ENCODE data around the gene TMEM62.
"Not testable (repeated sequence)": the region's sequence is repeated elsewhere in the genome, so short reads cannot be mapped to it uniquely, and the experiment has no call there.

The TMEM62 gene

DNA sequence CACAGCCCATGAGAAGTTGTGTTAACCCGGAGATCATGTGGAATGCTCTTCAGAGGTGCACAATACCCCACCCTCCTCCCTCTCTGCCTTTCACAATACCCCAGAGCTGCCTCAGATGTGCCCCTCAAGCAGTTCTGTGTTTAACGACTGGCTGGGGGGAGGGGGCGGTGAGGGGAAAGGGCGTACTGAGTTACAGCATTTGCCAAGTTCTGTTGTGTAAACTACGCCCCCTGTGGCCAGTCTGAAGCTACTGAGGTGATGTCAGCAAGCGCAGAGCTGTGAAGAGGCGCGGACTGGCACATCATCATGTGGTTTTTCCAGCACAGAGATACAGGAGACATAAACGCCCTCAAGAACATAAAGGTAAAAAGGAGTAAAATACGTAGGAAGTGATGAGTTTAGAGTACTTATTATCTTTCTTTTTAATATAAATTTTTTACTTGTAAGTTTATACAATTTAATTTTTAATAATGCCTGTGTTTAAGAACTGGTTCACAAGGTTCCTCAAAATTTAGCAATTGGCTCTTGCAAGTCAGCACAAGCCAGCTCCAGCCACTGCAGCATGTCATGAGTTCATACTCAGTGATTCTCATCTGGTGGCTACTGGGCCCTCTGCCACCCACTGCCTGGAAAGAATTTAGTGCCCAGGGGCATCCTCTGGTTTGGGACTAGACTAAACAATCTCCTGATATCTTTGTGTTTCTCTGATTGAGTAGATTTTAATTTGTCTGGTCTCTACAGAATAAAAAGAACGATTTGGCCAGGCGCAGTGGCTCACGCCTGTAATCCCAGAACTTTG lies 85.7 kb downstream of the TMEM62 start:
- H3K36me3 ChIP-seq (ENCODE audit: control insufficient read depth in 4 of 4, insufficient read depth in 4 of 4, low read length in 3 of 4), result no peaks in the 10 kb centered on the region
- peak; percentile 33 to 75 (median 68) for DNase-seq
- CTCF ChIA-PET, result interaction anchor here (0.7 to 2.0 kb wide), 8 partner anchors 8 to 57 kb away, joined by 3 to 6 read pairs (median 4); no protein-coding TSS in a partner anchor
- H3K4me1 ChIP-seq (ENCODE audit: control extremely low read depth in 1 of 4, control insufficient read depth in 4 of 4, insufficient read depth in 4 of 4, low read length in 3 of 4), result peaks cover 0 to 10% (median 2%) of the 10 kb centered on the region in 4 experiments
- 52% methylated on average over 6 of the region's 13 CpGs for WGBS (ENCODE audit: insufficient coverage)
- H3K27ac ChIP-seq (ENCODE audit: insufficient read depth in 1 of 2, low read depth in 1 of 2, low read length in 2 of 2, poor library complexity in 1 of 2, severe bottlenecking in 2 of 2), result no peak overlapping the region
- no peak overlapping the region for H3K4me3 ChIP-seq (ENCODE audit: control insufficient read depth in 1 of 7, extremely low read depth in 1 of 7, insufficient read depth in 4 of 7, low read depth in 2 of 7, low read length in 6 of 7)
- H3K9me3 ChIP-seq (ENCODE audit: control extremely low read depth in 1 of 5, control insufficient read depth in 4 of 5, insufficient read depth in 2 of 5, low read depth in 1 of 5, low read length in 4 of 5), result no peaks in the 10 kb centered on the region
- POLR2A ChIA-PET, result interaction anchor here (1.6 kb wide), 1 partner anchor 11 kb away, joined by 4 read pairs; no protein-coding TSS in a partner anchor
- no peaks in the 10 kb centered on the region for H3K27me3 ChIP-seq (replicated peaks in 2 of 5; ENCODE audit: control insufficient read depth in 4 of 5, insufficient read depth in 5 of 5, low read length in 4 of 5)

GRCh38 chr15:43219929-43220928 lies 86.8 kb downstream of the TMEM62 start:
- H3K27me3 ChIP-seq (replicated peaks in 2 of 5; ENCODE audit: control insufficient read depth in 4 of 5, insufficient read depth in 5 of 5, low read length in 4 of 5), result no peaks in the 10 kb centered on the region
- CTCF ChIA-PET, result interaction anchor here (0.7 to 2.0 kb wide), 9 partner anchors 8 to 66 kb away, joined by 3 to 8 read pairs (median 3); no protein-coding TSS in a partner anchor
- no peaks in the 10 kb centered on the region for H3K36me3 ChIP-seq (ENCODE audit: control insufficient read depth in 4 of 4, insufficient read depth in 4 of 4, low read length in 3 of 4)
- WGBS (ENCODE audit: insufficient coverage), result 91% methylated on average over 10 of the region's 16 CpGs
- no peak overlapping the region for H3K4me3 ChIP-seq (ENCODE audit: control insufficient read depth in 1 of 7, extremely low read depth in 1 of 7, insufficient read depth in 4 of 7, low read depth in 2 of 7, low read length in 6 of 7)
- no peak for DNase-seq
- H3K4me1 ChIP-seq (ENCODE audit: control extremely low read depth in 1 of 4, control insufficient read depth in 4 of 4, insufficient read depth in 4 of 4, low read length in 3 of 4), result peaks cover 0 to 11% (median 2%) of the 10 kb centered on the region in 4 experiments
- H3K27ac ChIP-seq (ENCODE audit: insufficient read depth in 1 of 2, low read depth in 1 of 2, low read length in 2 of 2, poor library complexity in 1 of 2, severe bottlenecking in 2 of 2), result no peak overlapping the region
- H3K9me3 ChIP-seq (ENCODE audit: control extremely low read depth in 1 of 5, control insufficient read depth in 4 of 5, insufficient read depth in 2 of 5, low read depth in 1 of 5, low read length in 4 of 5), result no peaks in the 10 kb centered on the region
- POLR2A ChIA-PET, result interaction anchor here (0.6 to 1.6 kb wide), 2 partner anchors 12 to 48 kb away, joined by 4 to 6 read pairs; no protein-coding TSS in a partner anchor

DNA sequence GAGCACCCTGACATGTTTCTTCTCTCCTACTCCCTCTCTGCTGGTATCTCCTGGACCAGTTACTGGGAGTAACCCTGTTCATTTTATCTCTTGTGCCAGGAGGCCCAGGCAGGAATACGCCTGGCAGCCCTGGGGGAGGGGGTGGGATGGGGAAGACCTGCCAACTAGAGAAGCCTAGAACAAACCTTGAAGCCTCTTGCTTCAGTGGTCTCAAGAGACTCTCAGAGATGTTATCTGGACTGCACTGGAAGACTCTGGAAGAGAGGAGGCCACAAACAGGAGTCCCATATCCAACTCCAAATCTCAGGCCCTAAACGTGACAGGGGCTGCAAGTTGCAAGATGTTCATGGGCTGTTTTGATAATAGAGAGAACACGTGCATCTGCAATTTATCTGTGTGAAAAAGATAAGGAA lies 87.6 kb downstream of the TMEM62 start, which contains the start of gene EPB42:
Gene EPB42 (minus strand): TSS at position 28 of the 413 bp plus-strand sequence. CDS start 193 bp downstream, outside the sequence.
- DNase-seq, result peak; percentile 47 to 82 (median 64)
- Histone ChIP-seq H3K4me1 (ENCODE audit: control extremely low read depth in 1 of 4, control insufficient read depth in 4 of 4, insufficient read depth in 4 of 4, low read length in 3 of 4) (peaks cover 0 to 15% (median 3%) of the 10 kb centered on the region in 4 experiments), H3K36me3 (ENCODE audit: control insufficient read depth in 4 of 4, insufficient read depth in 4 of 4, low read length in 3 of 4) (no peaks in the 10 kb centered on the region), H3K27me3 (replicated peaks in 2 of 5; ENCODE audit: control insufficient read depth in 4 of 5, insufficient read depth in 5 of 5, low read length in 4 of 5) (no peaks in the 10 kb centered on the region), H3K4me3 (ENCODE audit: control insufficient read depth in 1 of 7, extremely low read depth in 1 of 7, insufficient read depth in 4 of 7, low read depth in 2 of 7, low read length in 6 of 7) (no peak within 1 kb of the TSS), H3K9me3 (ENCODE audit: control extremely low read depth in 1 of 5, control insufficient read depth in 4 of 5, insufficient read depth in 2 of 5, low read depth in 1 of 5, low read length in 4 of 5) (no peaks in the 10 kb centered on the region), H3K27ac (ENCODE audit: insufficient read depth in 1 of 2, low read depth in 1 of 2, low read length in 2 of 2, poor library complexity in 1 of 2, severe bottlenecking in 2 of 2) (peak within 1 kb of the TSS in 1 of 2 experiments; percentile 25)
- 79% methylated on average over 3 of the region's 3 CpGs for WGBS (ENCODE audit: insufficient coverage)
- POLR2A ChIA-PET, result interaction anchor here (1.6 kb wide), 1 partner anchor 13 kb away, joined by 4 read pairs; no protein-coding TSS in a partner anchor
- CTCF ChIA-PET, result interaction anchor here (1.2 to 2.1 kb wide), 4 partner anchors 10 to 65 kb away, joined by 3 to 8 read pairs (median 5); no protein-coding TSS in a partner anchor

- ChIA-PET POLR2A (no interaction called here), CTCF (interaction anchor here (1.2 to 2.1 kb wide), 3 partner anchors 17 to 65 kb away, joined by 3 to 8 read pairs (median 7); no protein-coding TSS in a partner anchor)
- no peaks in the 10 kb centered on the region for H3K27me3 ChIP-seq (replicated peaks in 2 of 5; ENCODE audit: control insufficient read depth in 4 of 5, insufficient read depth in 5 of 5, low read length in 4 of 5)
- H3K36me3 ChIP-seq (ENCODE audit: control insufficient read depth in 4 of 4, insufficient read depth in 4 of 4, low read length in 3 of 4), result no peaks in the 10 kb centered on the region
- H3K9me3 ChIP-seq (ENCODE audit: control extremely low read depth in 1 of 5, control insufficient read depth in 4 of 5, insufficient read depth in 2 of 5, low read depth in 1 of 5, low read length in 4 of 5), result no peaks in the 10 kb centered on the region
- peak overlapping the region in 1 of 2 experiments; percentile 25 for H3K27ac ChIP-seq (ENCODE audit: insufficient read depth in 1 of 2, low read depth in 1 of 2, low read length in 2 of 2, poor library complexity in 1 of 2, severe bottlenecking in 2 of 2)
- H3K4me1 ChIP-seq (ENCODE audit: control extremely low read depth in 1 of 4, control insufficient read depth in 4 of 4, insufficient read depth in 4 of 4, low read length in 3 of 4), result peaks cover 0 to 15% (median 3%) of the 10 kb centered on the region in 4 experiments
- WGBS (ENCODE audit: insufficient coverage), result no CpG with 5 or more reads among the region's 1 CpG
- DNase-seq, result peak in 2 of 3 donors; percentile 19 to 34
- no peak overlapping the region for H3K4me3 ChIP-seq (ENCODE audit: control insufficient read depth in 1 of 7, extremely low read depth in 1 of 7, insufficient read depth in 4 of 7, low read depth in 2 of 7, low read length in 6 of 7)
Observed at GRCh38 chr15:43221422-43221821, 88.0 kb downstream of the TMEM62 start.

GRCh38 chr15:43225201-43225949 lies 92.0 kb downstream of the TMEM62 start:
- H3K4me3 ChIP-seq (ENCODE audit: control insufficient read depth in 1 of 7, extremely low read depth in 1 of 7, insufficient read depth in 4 of 7, low read depth in 2 of 7, low read length in 6 of 7), result no peak overlapping the region
- peak; percentile 77 to 88 (median 81) for DNase-seq
- peaks cover 0 to 2% (median 0%) of the 10 kb centered on the region in 5 experiments for H3K27me3 ChIP-seq (replicated peaks in 2 of 5; ENCODE audit: control insufficient read depth in 4 of 5, insufficient read depth in 5 of 5, low read length in 4 of 5)
- WGBS (ENCODE audit: insufficient coverage), result 54% methylated on average over 15 of the region's 16 CpGs
- H3K36me3 ChIP-seq (ENCODE audit: control insufficient read depth in 4 of 4, insufficient read depth in 4 of 4, low read length in 3 of 4), result no peaks in the 10 kb centered on the region
- H3K9me3 ChIP-seq (ENCODE audit: control extremely low read depth in 1 of 5, control insufficient read depth in 4 of 5, insufficient read depth in 2 of 5, low read depth in 1 of 5, low read length in 4 of 5), result no peaks in the 10 kb centered on the region
- ChIA-PET POLR2A (interaction anchor here (0.5 to 1.4 kb wide), 5 partner anchors 16 to 534 kb away, joined by 3 to 8 read pairs (median 3); no protein-coding TSS in a partner anchor), CTCF (interaction anchor here (0.6 to 7.7 kb wide), 23 partner anchors 9 to 1446 kb away, joined by 3 to 201 read pairs (median 9); partner anchors contain the start of genes CCNDBP1 and TGM5)
- H3K4me1 ChIP-seq (ENCODE audit: control extremely low read depth in 1 of 4, control insufficient read depth in 4 of 4, insufficient read depth in 4 of 4, low read length in 3 of 4), result peaks cover 0 to 17% (median 4%) of the 10 kb centered on the region in 4 experiments
- H3K27ac ChIP-seq (ENCODE audit: insufficient read depth in 1 of 2, low read depth in 1 of 2, low read length in 2 of 2, poor library complexity in 1 of 2, severe bottlenecking in 2 of 2), result no peak overlapping the region

DNA sequence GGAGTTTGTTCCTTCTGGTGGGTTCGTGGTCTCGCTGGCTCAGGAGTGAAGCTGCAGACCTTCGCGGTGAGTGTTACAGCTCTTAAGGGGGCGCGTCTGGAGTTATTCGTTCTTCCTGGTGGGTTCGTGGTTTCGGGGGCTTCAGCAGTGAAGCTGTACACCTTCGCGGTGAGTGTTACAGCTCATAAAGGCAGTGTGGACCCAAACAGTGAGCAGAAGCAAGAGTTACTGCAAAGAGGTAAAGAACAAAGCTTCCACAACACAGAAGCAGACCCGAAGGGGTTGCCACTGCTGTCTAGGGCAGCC lies 92.5 kb downstream of the TMEM62 start:
- H3K36me3 ChIP-seq (ENCODE audit: control insufficient read depth in 4 of 4, insufficient read depth in 4 of 4, low read length in 3 of 4); H3K27ac ChIP-seq (ENCODE audit: insufficient read depth in 1 of 2, low read depth in 1 of 2, low read length in 2 of 2, poor library complexity in 1 of 2, severe bottlenecking in 2 of 2); H3K9me3 ChIP-seq (ENCODE audit: control extremely low read depth in 1 of 5, control insufficient read depth in 4 of 5, insufficient read depth in 2 of 5, low read depth in 1 of 5, low read length in 4 of 5); DNase-seq; H3K27me3 ChIP-seq (replicated peaks in 2 of 5; ENCODE audit: control insufficient read depth in 4 of 5, insufficient read depth in 5 of 5, low read length in 4 of 5); H3K4me3 ChIP-seq (ENCODE audit: control insufficient read depth in 1 of 7, extremely low read depth in 1 of 7, insufficient read depth in 4 of 7, low read depth in 2 of 7, low read length in 6 of 7): not testable (repeated sequence)
- ChIA-PET POLR2A (interaction anchor here (0.5 to 1.1 kb wide), 4 partner anchors 16 to 535 kb away, joined by 3 to 8 read pairs (median 3); no protein-coding TSS in a partner anchor), CTCF (interaction anchor here (0.6 to 7.7 kb wide), 21 partner anchors 9 to 1446 kb away, joined by 3 to 201 read pairs (median 10); partner anchors contain the start of genes CCNDBP1 and TGM5)
- 81% methylated on average over 12 of the region's 12 CpGs for WGBS (ENCODE audit: insufficient coverage)
- H3K4me1 ChIP-seq (ENCODE audit: control extremely low read depth in 1 of 4, control insufficient read depth in 4 of 4, insufficient read depth in 4 of 4, low read length in 3 of 4), result peaks cover 0 to 18% (median 5%) of the 10 kb centered on the region in 4 experiments

Data from common myeloid progenitor, CD34-positive (primary cell).